ENCODE results near the gene DUSP9. TPM values are rescaled to one million over a fixed set of nuclear protein-coding genes. Genes with fewer than 3 reads are reported as not detected.

DUSP9 gene
- total RNA-seq, 1 experiment from 2014 or later: 14.2 TPM

DNA sequence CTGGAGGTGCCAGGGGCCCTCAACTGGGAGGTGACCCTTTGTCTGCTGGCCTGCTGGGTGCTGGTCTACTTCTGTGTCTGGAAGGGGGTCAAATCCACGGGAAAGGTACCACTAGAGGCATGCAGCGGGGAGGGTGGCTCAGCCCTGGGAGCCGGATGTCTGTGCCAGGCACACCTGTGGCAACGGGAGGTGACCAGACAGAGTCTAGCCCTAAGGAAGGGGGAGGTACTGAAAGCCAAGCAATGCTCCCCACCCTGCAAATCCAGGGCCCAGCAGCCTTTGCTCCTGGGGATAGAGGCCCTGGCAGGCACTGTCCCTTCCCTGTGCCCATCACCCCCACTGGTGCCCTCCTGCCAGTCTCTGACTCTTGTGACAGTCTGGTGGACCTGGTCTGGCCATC, 45.0 kb downstream of the DUSP9 start:
- BruUV-seq (replicated peaks): no TSS peak
- no peaks in the 10 kb centered on the region for H4K20me1 ChIP-seq (ENCODE audit: insufficient read depth)
- H3K9me3 ChIP-seq (ENCODE audit: control insufficient read depth in 1 of 2, insufficient read depth in 1 of 2, low read depth in 1 of 2, low read length in 2 of 2): no peaks in the 10 kb centered on the region
- ChIA-PET POLR2A (no interaction called here), RAD21 (ENCODE audit: low non-redundant PET in 1 of 2, low total read pairs in 2 of 2, uncharacterized antibody in 2 of 2, unreplicated experiment in 2 of 2) (no interaction called here), CTCF (no interaction called here)
- H3K9ac ChIP-seq (ENCODE audit: low read length): no peak overlapping the region
- H2AFZ ChIP-seq (ENCODE audit: low read depth, low read length, poor library complexity, severe bottlenecking): no peak overlapping the region
- no peak overlapping the region for H3K4me2 ChIP-seq (ENCODE audit: low read length)
- ATAC-seq (no peak), DNase-seq (ENCODE audit: low read depth, low spot score) (no peak)
- H3K27me3 ChIP-seq (ENCODE audit: insufficient read depth, low read length): no peaks in the 10 kb centered on the region
- no peaks in the 10 kb centered on the region for H3K9me2 ChIP-seq (ENCODE audit: insufficient read depth)
- no peak overlapping the region; the same call in 1 of the 2 replicates for H3K27ac ChIP-seq (ENCODE audit: low read depth, low read length)
- no peaks in the 10 kb centered on the region for H3K36me3 ChIP-seq (ENCODE audit: control insufficient read depth in 1 of 2, insufficient read depth in 2 of 2, low read length in 2 of 2)
- no peak overlapping the region for H3K4me3 ChIP-seq (replicated peaks in 1 of 2; ENCODE audit: low read depth in 1 of 2, low read length in 2 of 2)
- no peak for TF ChIP-seq ZNF274 (IDR thresholded peaks at IDR 0.05; ENCODE audit: low read depth, low read length)
- no peak for TF ChIP-seq POLR2A (IDR thresholded peaks at IDR 0.05; ENCODE audit: borderline replicate concordance, extremely low read depth, insufficient read depth, insufficient read length)
- TF ChIP-seq, protein P1, sequence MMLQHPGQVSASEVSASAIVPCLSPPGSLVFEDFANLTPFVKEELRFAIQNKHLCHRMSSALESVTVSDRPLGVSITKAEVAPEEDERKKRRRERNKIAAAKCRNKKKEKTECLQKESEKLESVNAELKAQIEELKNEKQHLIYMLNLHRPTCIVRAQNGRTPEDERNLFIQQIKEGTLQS (IDR thresholded peaks at IDR 0.05): no peak
- TF ChIP-seq JUND (IDR thresholded peaks at IDR 0.05): no peak
- TF ChIP-seq SP1 (IDR thresholded peaks at IDR 0.05; ENCODE audit: low read depth): no peak
- no peak for TF ChIP-seq EGR1 (IDR thresholded peaks at IDR 0.05; ENCODE audit: low read depth)
- TF ChIP-seq CEBPB (IDR thresholded peaks at IDR 0.05; ENCODE audit: low read depth): no peak
- peaks cover 4 to 14% of the 10 kb centered on the region in 2 experiments; a peak in 3 of 4 replicates for H3K4me1 ChIP-seq (ENCODE audit: control insufficient read depth in 1 of 2, insufficient read depth in 2 of 2, low read length in 2 of 2)
- peaks cover 22% of the 10 kb centered on the region for H3K79me2 ChIP-seq (ENCODE audit: insufficient read depth, low read length)
- intact Hi-C loops (cut with micrococcal nuclease): no loop called here

DNA sequence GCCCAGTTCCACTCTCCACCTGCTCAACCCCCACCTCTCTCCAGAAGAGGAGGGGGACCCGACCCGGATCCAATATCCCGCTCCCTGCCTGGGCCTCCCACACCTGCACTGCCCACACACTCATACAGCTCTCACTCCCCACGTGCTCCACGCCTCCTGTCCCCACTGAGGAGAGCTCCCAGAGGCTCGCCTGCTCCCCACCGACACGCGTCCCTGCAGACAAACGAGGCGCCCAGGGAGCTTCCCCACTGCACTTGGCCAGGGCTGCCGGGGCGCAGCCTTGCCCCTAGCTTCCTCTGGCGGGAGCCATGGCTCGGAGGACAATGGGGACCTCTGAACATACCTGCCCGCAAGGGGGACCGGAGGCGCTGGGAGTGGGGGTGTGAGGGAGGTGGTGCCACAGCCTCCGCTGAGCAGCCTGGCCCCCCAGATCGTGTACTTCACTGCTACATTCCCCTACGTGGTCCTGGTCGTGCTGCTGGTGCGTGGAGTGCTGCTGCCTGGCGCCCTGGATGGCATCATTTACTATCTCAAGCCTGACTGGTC, 45.7 kb downstream of the DUSP9 start:
- intact Hi-C loops (cut with micrococcal nuclease): no loop called here
- Histone ChIP-seq H4K20me1 (ENCODE audit: insufficient read depth) (no peaks in the 10 kb centered on the region), H3K36me3 (ENCODE audit: control insufficient read depth in 1 of 2, insufficient read depth in 2 of 2, low read length in 2 of 2) (no peaks in the 10 kb centered on the region), H3K9me2 (ENCODE audit: insufficient read depth) (no peaks in the 10 kb centered on the region), H3K4me3 (replicated peaks in 1 of 2; ENCODE audit: low read depth in 1 of 2, low read length in 2 of 2) (no peak overlapping the region), H3K27me3 (ENCODE audit: insufficient read depth, low read length) (no peaks in the 10 kb centered on the region), H3K4me2 (ENCODE audit: low read length) (no peak overlapping the region), H3K27ac (ENCODE audit: low read depth, low read length) (no peak overlapping the region; the same call in 1 of the 2 replicates), H3K9ac (ENCODE audit: low read length) (no peak overlapping the region), H3K4me1 (ENCODE audit: control insufficient read depth in 1 of 2, insufficient read depth in 2 of 2, low read length in 2 of 2) (peaks cover 4 to 10% of the 10 kb centered on the region in 2 experiments; a peak in 3 of 4 replicates), H3K79me2 (ENCODE audit: insufficient read depth, low read length) (peaks cover 22% of the 10 kb centered on the region), H3K9me3 (ENCODE audit: control insufficient read depth in 1 of 2, insufficient read depth in 1 of 2, low read depth in 1 of 2, low read length in 2 of 2) (no peaks in the 10 kb centered on the region), H2AFZ (ENCODE audit: low read depth, low read length, poor library complexity, severe bottlenecking) (no peak overlapping the region)
- ChIA-PET POLR2A (no interaction called here), CTCF (no interaction called here), RAD21 (ENCODE audit: low non-redundant PET in 1 of 2, low total read pairs in 2 of 2, uncharacterized antibody in 2 of 2, unreplicated experiment in 2 of 2) (no interaction called here)
- ATAC-seq (no peak), DNase-seq (ENCODE audit: low read depth, low spot score) (no peak)
- BruUV-seq (replicated peaks): no TSS peak
- TF ChIP-seq ELF1 (IDR thresholded peaks at IDR 0.05; ENCODE audit: borderline replicate concordance, low read depth) (no peak), SP1 (IDR thresholded peaks at IDR 0.05; ENCODE audit: low read depth) (no peak), EZH2 (IDR thresholded peaks at IDR 0.05) (no peak), POLR2A (IDR thresholded peaks at IDR 0.05; ENCODE audit: borderline replicate concordance, extremely low read depth, insufficient read depth, insufficient read length) (no peak), ZNF274 (IDR thresholded peaks at IDR 0.05; ENCODE audit: low read depth, low read length) (no peak), EZH2phosphoT487 (IDR thresholded peaks at IDR 0.05; ENCODE audit: borderline replicate concordance) (no peak), SIN3A (IDR thresholded peaks at IDR 0.05; ENCODE audit: low read depth) (no peak), EGR1 (IDR thresholded peaks at IDR 0.05; ENCODE audit: low read depth) (no peak), CEBPB (IDR thresholded peaks at IDR 0.05; ENCODE audit: low read depth) (no peak), JUND (IDR thresholded peaks at IDR 0.05) (no peak)
- TF ChIP-seq, protein P2, sequence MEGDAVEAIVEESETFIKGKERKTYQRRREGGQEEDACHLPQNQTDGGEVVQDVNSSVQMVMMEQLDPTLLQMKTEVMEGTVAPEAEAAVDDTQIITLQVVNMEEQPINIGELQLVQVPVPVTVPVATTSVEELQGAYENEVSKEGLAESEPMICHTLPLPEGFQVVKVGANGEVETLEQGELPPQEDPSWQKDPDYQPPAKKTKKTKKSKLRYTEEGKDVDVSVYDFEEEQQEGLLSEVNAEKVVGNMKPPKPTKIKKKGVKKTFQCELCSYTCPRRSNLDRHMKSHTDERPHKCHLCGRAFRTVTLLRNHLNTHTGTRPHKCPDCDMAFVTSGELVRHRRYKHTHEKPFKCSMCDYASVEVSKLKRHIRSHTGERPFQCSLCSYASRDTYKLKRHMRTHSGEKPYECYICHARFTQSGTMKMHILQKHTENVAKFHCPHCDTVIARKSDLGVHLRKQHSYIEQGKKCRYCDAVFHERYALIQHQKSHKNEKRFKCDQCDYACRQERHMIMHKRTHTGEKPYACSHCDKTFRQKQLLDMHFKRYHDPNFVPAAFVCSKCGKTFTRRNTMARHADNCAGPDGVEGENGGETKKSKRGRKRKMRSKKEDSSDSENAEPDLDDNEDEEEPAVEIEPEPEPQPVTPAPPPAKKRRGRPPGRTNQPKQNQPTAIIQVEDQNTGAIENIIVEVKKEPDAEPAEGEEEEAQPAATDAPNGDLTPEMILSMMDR (IDR thresholded peaks at IDR 0.05 in 2 of 3, conservative IDR thresholded peaks at IDR 0.05 in 1 of 3; ENCODE audit: borderline replicate concordance in 1 of 3, insufficient read depth in 1 of 3, low read depth in 2 of 3, low read length in 2 of 3): no peak
- TF ChIP-seq, protein P1 (IDR thresholded peaks at IDR 0.05): no peak
- TF ChIP-seq, protein P3, sequence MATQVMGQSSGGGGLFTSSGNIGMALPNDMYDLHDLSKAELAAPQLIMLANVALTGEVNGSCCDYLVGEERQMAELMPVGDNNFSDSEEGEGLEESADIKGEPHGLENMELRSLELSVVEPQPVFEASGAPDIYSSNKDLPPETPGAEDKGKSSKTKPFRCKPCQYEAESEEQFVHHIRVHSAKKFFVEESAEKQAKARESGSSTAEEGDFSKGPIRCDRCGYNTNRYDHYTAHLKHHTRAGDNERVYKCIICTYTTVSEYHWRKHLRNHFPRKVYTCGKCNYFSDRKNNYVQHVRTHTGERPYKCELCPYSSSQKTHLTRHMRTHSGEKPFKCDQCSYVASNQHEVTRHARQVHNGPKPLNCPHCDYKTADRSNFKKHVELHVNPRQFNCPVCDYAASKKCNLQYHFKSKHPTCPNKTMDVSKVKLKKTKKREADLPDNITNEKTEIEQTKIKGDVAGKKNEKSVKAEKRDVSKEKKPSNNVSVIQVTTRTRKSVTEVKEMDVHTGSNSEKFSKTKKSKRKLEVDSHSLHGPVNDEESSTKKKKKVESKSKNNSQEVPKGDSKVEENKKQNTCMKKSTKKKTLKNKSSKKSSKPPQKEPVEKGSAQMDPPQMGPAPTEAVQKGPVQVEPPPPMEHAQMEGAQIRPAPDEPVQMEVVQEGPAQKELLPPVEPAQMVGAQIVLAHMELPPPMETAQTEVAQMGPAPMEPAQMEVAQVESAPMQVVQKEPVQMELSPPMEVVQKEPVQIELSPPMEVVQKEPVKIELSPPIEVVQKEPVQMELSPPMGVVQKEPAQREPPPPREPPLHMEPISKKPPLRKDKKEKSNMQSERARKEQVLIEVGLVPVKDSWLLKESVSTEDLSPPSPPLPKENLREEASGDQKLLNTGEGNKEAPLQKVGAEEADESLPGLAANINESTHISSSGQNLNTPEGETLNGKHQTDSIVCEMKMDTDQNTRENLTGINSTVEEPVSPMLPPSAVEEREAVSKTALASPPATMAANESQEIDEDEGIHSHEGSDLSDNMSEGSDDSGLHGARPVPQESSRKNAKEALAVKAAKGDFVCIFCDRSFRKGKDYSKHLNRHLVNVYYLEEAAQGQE (IDR thresholded peaks at IDR 0.05; ENCODE audit: low read depth): no peak
- TF ChIP-seq, protein P4, sequence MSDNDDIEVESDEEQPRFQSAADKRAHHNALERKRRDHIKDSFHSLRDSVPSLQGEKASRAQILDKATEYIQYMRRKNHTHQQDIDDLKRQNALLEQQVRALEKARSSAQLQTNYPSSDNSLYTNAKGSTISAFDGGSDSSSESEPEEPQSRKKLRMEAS (IDR thresholded peaks at IDR 0.05): no peak

Measured in HCT116 (cell line).